HepG2 (cell line): Measurements from ENCODE around the gene HAPLN2. TPM values are rescaled to one million over a fixed set of nuclear protein-coding genes. Genes with fewer than 3 reads are reported as not detected.

Source experiments
- EP300 ChIP-seq, 3 experiments: sonication (generic) in 1 of 3; formaldehyde crosslinking in 1 of 3; IDR thresholded peaks; 2 replicates each; pipeline versions ENCODE4 v1.5.1 to v1.6.1; 2011 to 2020; ENCODE audit warnings: low read depth in 2 of 3, low read length in 2 of 3, borderline replicate concordance in 1 of 3, improper control_type of control experiment in 1 of 3, mild to moderate bottlenecking in 1 of 3, missing genetic modification reagents in 1 of 3, moderate library complexity in 1 of 3
- EZH2 ChIP-seq: conservative IDR thresholded peaks from 2 replicates; pipeline ENCODE4 v1.6.1; 2012; ENCODE audit warnings: mild to moderate bottlenecking, low read depth, low read length, moderate library complexity
- FOSL2 ChIP-seq: sonication (generic); formaldehyde crosslinking; IDR thresholded peaks from 2 replicates; pipeline ENCODE4 v1.4.0; 2020; ENCODE audit warnings: missing genetic modification reagents
- HOXA9 ChIP-seq: sonication (generic); formaldehyde crosslinking; IDR thresholded peaks from 2 replicates; pipeline ENCODE4 v1.8.1; 2022; ENCODE audit warnings: missing genetic modification reagents, mild to moderate bottlenecking, moderate library complexity, borderline replicate concordance
- KDM2A ChIP-seq: sonication (generic); formaldehyde crosslinking; IDR thresholded peaks from 2 replicates; pipeline ENCODE4 v1.4.0; 2020; ENCODE audit warnings: low read depth, missing genetic modification reagents, borderline replicate concordance
- MLLT10 ChIP-seq: sonication (generic); formaldehyde crosslinking; IDR thresholded peaks from 2 replicates; pipeline ENCODE4 v1.4.0; 2020; ENCODE audit warnings: missing genetic modification reagents
- NFE2L2 ChIP-seq: fragments of 150-350 bp; IDR thresholded peaks from 2 replicates; pipeline ENCODE4 v1.6.1; 2014; ENCODE audit warnings: low read length
- NR2F1 ChIP-seq, 2 experiments: fragments of 450-650 bp in 1 of 2; formaldehyde crosslinking in 1 of 2; IDR thresholded peaks; 2 replicates each; pipeline versions ENCODE4 v1.5.0 to v1.6.1; 2016 to 2020; ENCODE audit warnings: mild to moderate bottlenecking in 1 of 2, missing compliant biosample characterization in 1 of 2, missing genetic modification reagents in 1 of 2, moderate library complexity in 1 of 2
- SOX13 ChIP-seq, 3 experiments: fragments of 450-650 bp in 1 of 3; sonication (generic) in 1 of 3; formaldehyde crosslinking in 1 of 3; IDR thresholded peaks in 2 of 3; conservative IDR thresholded peaks in 1 of 3; 2 replicates each; pipeline versions ENCODE4 v1.5.0 to v1.6.1; 2016 to 2020; ENCODE audit warnings: antibody characterized with exemption in 1 of 3, mild to moderate bottlenecking in 1 of 3, missing compliant biosample characterization in 1 of 3, missing genetic modification reagents in 1 of 3, moderate library complexity in 1 of 3
- ZNF720 ChIP-seq: sonication (generic); formaldehyde crosslinking; IDR thresholded peaks from 2 replicates; pipeline ENCODE4 v1.4.0; 2020; ENCODE audit warnings: missing genetic modification reagents
- polyA plus RNA-seq, 8 experiments: library from polyadenylated mRNA; depleted of rRNA in 3 of 8; stranded (reverse) in 7 of 8; unstranded in 1 of 8; fragments of >200 nt; fragmentation: Illumina TruSeq in 4 of 8; extraction: Trizol in 4 of 8; gene quantifications; 2 replicates each; pipeline versions ENCODE4 v1.2.1 to v1.2.3, GENCODE V29; 2011 to 2016; ENCODE audit warnings: low read depth in 4 of 8, missing spikeins in 1 of 8, mixed read lengths in 1 of 8; ENCODE audit not compliant: insufficient read depth in 1 of 8
- total RNA-seq, 5 experiments: library from RNA; depleted of rRNA; stranded (reverse); fragments of >200 nt; fragmentation: Illumina TruSeq; extraction: Trizol; gene quantifications; 2 replicates each; pipeline ENCODE4 v1.2.3, GENCODE V29; 2016; ENCODE audit warnings: low read depth in 1 of 5
- TF ChIP-seq, protein P1 (sequence below): sonication (generic); formaldehyde crosslinking; IDR thresholded peaks from 2 replicates; pipeline ENCODE4 v1.4.0; 2020; ENCODE audit warnings: missing genetic modification reagents
- TF ChIP-seq, protein P2 (sequence below): IDR thresholded peaks from 2 replicates; pipeline ENCODE4 v1.6.1; 2012; ENCODE audit warnings: inconsistent platforms
- TF ChIP-seq, protein P3 (sequence below): sonication (generic); formaldehyde crosslinking; IDR thresholded peaks from 2 replicates; pipeline ENCODE4 v1.4.0; 2020; ENCODE audit warnings: missing genetic modification reagents, borderline replicate concordance
- TF ChIP-seq, protein P4 (sequence below): sonication (generic); formaldehyde crosslinking; IDR thresholded peaks from 2 replicates; pipeline ENCODE4 v1.4.0; 2020; ENCODE audit warnings: missing genetic modification reagents, borderline replicate concordance
- TF ChIP-seq, protein P5 (sequence below): fragments of 450-650 bp; IDR thresholded peaks from 2 replicates; pipeline ENCODE4 v1.6.1; 2017
- TF ChIP-seq, protein P6 (sequence below): sonication (generic); formaldehyde crosslinking; IDR thresholded peaks from 2 replicates; pipeline ENCODE4 v1.5.1; 2020; ENCODE audit warnings: missing genetic modification reagents, mild to moderate bottlenecking, borderline replicate concordance

The HAPLN2 gene
- total and polyA plus RNA-seq, 2 of the 13 experiments (the other 11 are each of a cell fraction or from before 2014, with no cell fraction given), result not detected

DNA sequence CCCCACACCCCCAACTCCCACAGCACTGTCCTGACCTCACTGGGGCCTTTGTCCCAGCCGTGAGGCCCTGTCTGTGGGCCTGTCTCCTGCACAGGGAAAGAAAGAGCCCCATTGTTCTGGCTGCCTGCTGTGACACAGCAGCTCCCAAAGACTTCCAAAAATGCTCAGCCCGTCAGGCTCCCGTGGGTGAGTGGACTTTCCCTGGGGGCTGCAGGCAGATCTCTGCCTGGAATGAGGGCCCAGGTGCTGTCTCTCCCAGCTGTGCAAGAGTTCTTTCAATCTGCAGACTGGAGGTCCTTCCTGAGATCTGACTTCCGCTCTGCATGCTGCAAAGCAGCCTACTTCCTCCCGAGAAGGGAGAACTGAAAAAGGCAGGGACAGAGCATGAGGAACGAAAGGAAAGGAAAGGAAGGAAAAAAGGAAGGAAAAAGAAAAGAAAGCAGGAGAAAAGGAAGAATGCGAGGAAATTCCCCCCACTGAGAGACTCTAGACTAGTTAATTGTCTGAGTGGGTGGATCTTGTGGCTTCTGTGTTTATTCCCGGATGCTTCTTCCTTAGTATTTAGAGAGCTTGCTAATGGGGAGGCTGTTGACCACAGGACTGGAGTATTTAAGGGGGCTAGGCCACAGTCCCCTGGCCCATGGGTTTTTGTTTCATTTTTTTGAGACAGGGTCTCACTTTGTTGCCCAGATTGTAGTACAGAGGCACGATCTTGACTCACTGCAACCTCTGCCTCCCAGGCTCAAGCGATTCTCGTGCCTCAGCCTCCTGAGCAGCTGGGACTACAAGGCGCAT is 43.0 kb downstream of the HAPLN2 start (continued):
- TF ChIP-seq, protein P1, sequence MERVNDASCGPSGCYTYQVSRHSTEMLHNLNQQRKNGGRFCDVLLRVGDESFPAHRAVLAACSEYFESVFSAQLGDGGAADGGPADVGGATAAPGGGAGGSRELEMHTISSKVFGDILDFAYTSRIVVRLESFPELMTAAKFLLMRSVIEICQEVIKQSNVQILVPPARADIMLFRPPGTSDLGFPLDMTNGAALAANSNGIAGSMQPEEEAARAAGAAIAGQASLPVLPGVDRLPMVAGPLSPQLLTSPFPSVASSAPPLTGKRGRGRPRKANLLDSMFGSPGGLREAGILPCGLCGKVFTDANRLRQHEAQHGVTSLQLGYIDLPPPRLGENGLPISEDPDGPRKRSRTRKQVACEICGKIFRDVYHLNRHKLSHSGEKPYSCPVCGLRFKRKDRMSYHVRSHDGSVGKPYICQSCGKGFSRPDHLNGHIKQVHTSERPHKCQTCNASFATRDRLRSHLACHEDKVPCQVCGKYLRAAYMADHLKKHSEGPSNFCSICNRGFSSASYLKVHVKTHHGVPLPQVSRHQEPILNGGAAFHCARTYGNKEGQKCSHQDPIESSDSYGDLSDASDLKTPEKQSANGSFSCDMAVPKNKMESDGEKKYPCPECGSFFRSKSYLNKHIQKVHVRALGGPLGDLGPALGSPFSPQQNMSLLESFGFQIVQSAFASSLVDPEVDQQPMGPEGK (CRISPR knock-in tag), result peak; percentile 56; the same call in 1 of the 2 replicates
- peak in 1 of 2 experiments; percentile 52; a peak in 1 of 4 replicates for TF ChIP-seq EP300 (IDR thresholded peaks at IDR 0.05; ENCODE audit: low read depth in 2 of 2, low read length in 2 of 2)
- TF ChIP-seq EP300 (CRISPR knock-in tag; IDR thresholded peaks at IDR 0.05; ENCODE audit: borderline replicate concordance), result no peak
- TF ChIP-seq, protein P2, sequence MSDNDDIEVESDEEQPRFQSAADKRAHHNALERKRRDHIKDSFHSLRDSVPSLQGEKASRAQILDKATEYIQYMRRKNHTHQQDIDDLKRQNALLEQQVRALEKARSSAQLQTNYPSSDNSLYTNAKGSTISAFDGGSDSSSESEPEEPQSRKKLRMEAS, result no peak
- no peak for TF ChIP-seq ZNF720 (CRISPR knock-in tag)
- TF ChIP-seq SOX13 (IDR thresholded peaks at IDR 0.05), result 0 out of 2 replicates have a peak, but pooled peaks have one; percentile 33
- TF ChIP-seq SOX13 (CRISPR knock-in tag; conservative IDR thresholded peaks at IDR 0.05 in 1 of 2, IDR thresholded peaks at IDR 0.05 in 1 of 2), result peak in 1 of 2 experiments; percentile 55; a peak in 1 of 4 replicates
- TF ChIP-seq NR2F1 (CRISPR knock-in tag; IDR thresholded peaks at IDR 0.05), result no peak
- 0 out of 2 replicates have a peak, but pooled peaks have one; percentile 41 for TF ChIP-seq NFE2L2
- no peak for TF ChIP-seq EZH2
- TF ChIP-seq, protein P3, sequence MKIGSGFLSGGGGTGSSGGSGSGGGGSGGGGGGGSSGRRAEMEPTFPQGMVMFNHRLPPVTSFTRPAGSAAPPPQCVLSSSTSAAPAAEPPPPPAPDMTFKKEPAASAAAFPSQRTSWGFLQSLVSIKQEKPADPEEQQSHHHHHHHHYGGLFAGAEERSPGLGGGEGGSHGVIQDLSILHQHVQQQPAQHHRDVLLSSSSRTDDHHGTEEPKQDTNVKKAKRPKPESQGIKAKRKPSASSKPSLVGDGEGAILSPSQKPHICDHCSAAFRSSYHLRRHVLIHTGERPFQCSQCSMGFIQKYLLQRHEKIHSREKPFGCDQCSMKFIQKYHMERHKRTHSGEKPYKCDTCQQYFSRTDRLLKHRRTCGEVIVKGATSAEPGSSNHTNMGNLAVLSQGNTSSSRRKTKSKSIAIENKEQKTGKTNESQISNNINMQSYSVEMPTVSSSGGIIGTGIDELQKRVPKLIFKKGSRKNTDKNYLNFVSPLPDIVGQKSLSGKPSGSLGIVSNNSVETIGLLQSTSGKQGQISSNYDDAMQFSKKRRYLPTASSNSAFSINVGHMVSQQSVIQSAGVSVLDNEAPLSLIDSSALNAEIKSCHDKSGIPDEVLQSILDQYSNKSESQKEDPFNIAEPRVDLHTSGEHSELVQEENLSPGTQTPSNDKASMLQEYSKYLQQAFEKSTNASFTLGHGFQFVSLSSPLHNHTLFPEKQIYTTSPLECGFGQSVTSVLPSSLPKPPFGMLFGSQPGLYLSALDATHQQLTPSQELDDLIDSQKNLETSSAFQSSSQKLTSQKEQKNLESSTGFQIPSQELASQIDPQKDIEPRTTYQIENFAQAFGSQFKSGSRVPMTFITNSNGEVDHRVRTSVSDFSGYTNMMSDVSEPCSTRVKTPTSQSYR (CRISPR knock-in tag), result peak; percentile 47; the same call in 1 of the 2 replicates
- 0 out of 2 replicates have a peak, but pooled peaks have one; percentile 30 for TF ChIP-seq FOSL2 (CRISPR knock-in tag)
- no peak for TF ChIP-seq MLLT10
- no peak for TF ChIP-seq KDM2A
- TF ChIP-seq, protein P4, sequence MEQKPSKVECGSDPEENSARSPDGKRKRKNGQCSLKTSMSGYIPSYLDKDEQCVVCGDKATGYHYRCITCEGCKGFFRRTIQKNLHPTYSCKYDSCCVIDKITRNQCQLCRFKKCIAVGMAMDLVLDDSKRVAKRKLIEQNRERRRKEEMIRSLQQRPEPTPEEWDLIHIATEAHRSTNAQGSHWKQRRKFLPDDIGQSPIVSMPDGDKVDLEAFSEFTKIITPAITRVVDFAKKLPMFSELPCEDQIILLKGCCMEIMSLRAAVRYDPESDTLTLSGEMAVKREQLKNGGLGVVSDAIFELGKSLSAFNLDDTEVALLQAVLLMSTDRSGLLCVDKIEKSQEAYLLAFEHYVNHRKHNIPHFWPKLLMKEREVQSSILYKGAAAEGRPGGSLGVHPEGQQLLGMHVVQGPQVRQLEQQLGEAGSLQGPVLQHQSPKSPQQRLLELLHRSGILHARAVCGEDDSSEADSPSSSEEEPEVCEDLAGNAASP (CRISPR knock-in tag), result peak; percentile 61; the same call in 1 of the 2 replicates
- TF ChIP-seq, protein P5, sequence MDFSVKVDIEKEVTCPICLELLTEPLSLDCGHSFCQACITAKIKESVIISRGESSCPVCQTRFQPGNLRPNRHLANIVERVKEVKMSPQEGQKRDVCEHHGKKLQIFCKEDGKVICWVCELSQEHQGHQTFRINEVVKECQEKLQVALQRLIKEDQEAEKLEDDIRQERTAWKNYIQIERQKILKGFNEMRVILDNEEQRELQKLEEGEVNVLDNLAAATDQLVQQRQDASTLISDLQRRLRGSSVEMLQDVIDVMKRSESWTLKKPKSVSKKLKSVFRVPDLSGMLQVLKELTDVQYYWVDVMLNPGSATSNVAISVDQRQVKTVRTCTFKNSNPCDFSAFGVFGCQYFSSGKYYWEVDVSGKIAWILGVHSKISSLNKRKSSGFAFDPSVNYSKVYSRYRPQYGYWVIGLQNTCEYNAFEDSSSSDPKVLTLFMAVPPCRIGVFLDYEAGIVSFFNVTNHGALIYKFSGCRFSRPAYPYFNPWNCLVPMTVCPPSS, result no peak
- TF ChIP-seq, protein P6, sequence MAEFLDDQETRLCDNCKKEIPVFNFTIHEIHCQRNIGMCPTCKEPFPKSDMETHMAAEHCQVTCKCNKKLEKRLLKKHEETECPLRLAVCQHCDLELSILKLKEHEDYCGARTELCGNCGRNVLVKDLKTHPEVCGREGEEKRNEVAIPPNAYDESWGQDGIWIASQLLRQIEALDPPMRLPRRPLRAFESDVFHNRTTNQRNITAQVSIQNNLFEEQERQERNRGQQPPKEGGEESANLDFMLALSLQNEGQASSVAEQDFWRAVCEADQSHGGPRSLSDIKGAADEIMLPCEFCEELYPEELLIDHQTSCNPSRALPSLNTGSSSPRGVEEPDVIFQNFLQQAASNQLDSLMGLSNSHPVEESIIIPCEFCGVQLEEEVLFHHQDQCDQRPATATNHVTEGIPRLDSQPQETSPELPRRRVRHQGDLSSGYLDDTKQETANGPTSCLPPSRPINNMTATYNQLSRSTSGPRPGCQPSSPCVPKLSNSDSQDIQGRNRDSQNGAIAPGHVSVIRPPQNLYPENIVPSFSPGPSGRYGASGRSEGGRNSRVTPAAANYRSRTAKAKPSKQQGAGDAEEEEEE (CRISPR knock-in tag), result no peak
- no peak for TF ChIP-seq HOXA9
